HepG2 (cell line): ENCODE data around the gene SGK1. TPM values are rescaled to one million over a fixed set of nuclear protein-coding genes. Genes with fewer than 3 reads are reported as not detected.

Source experiments
- CCDC6 ChIP-seq: sonication (generic); formaldehyde crosslinking; IDR thresholded peaks from 2 replicates; pipeline ENCODE4 v1.8.1; 2022; ENCODE audit warnings: mild to moderate bottlenecking, missing genetic modification reagents, moderate library complexity
- CEBPG ChIP-seq: IDR thresholded peaks from 2 replicates; pipeline ENCODE4 v1.6.1; 2016
- DNMT3B ChIP-seq: conservative IDR thresholded peaks from 2 replicates; pipeline ENCODE4 v1.6.1; 2016; ENCODE audit warnings: missing biosample characterization, control low read depth
- FOXM1 ChIP-seq: sonication (generic); formaldehyde crosslinking; IDR thresholded peaks from 2 replicates; pipeline ENCODE4 v1.5.0; 2020; ENCODE audit warnings: missing genetic modification reagents
- HMG20A ChIP-seq: IDR thresholded peaks from 2 replicates; pipeline ENCODE4 v1.6.1; 2016; ENCODE audit warnings: borderline replicate concordance
- ISL2 ChIP-seq: sonication (generic); formaldehyde crosslinking; IDR thresholded peaks from 2 replicates; pipeline ENCODE4 v1.5.0; 2020; ENCODE audit warnings: missing genetic modification reagents
- KLF16 ChIP-seq, 2 experiments: sonication (generic) in 1 of 2; formaldehyde crosslinking in 1 of 2; IDR thresholded peaks; 2 replicates each; pipeline versions ENCODE4 v1.6.1 to v1.8.0; 2016 to 2023; ENCODE audit warnings: missing genetic modification reagents in 2 of 2, missing compliant biosample characterization in 1 of 2
- POLR2AphosphoS5 ChIP-seq: IDR thresholded peaks from 2 replicates; pipeline ENCODE4 v1.6.1; 2012; ENCODE audit warnings: low read depth, low read length
- STAG1 ChIP-seq: sonication (generic); formaldehyde crosslinking; IDR thresholded peaks from 2 replicates; pipeline ENCODE4 v1.4.0; 2020; ENCODE audit warnings: missing genetic modification reagents
- YY1 ChIP-seq: IDR thresholded peaks from 2 replicates; pipeline ENCODE4 v1.6.1; 2011; ENCODE audit warnings: low read length, low read depth, moderate library complexity, mild to moderate bottlenecking; ENCODE audit not compliant: insufficient read depth, insufficient replicate concordance
- ZBTB39 ChIP-seq: sonication (generic); formaldehyde crosslinking; IDR thresholded peaks from 2 replicates; pipeline ENCODE4 v1.5.0; 2020; ENCODE audit warnings: missing genetic modification reagents
- ZHX2 ChIP-seq, 2 experiments: sonication (generic) in 1 of 2; formaldehyde crosslinking in 1 of 2; IDR thresholded peaks; 2 replicates each; pipeline versions ENCODE4 v1.6.1 to v1.9.0; 2014 to 2022; ENCODE audit warnings: antibody characterized with exemption in 1 of 2, borderline replicate concordance in 1 of 2, inconsistent platforms in 1 of 2, low read depth in 1 of 2, missing genetic modification reagents in 1 of 2
- ZKSCAN5 ChIP-seq: sonication (generic); formaldehyde crosslinking; IDR thresholded peaks from 2 replicates; pipeline ENCODE4 v1.5.1; 2020; ENCODE audit warnings: mild to moderate bottlenecking, missing genetic modification reagents
- ZNF124 ChIP-seq: sonication (generic); formaldehyde crosslinking; IDR thresholded peaks from 2 replicates; pipeline ENCODE4 v1.4.0; 2020; ENCODE audit warnings: missing genetic modification reagents
- ZNF264 ChIP-seq: sonication (generic); formaldehyde crosslinking; IDR thresholded peaks from 2 replicates; pipeline ENCODE4 v1.4.0; 2020; ENCODE audit warnings: missing genetic modification reagents
- ZNF460 ChIP-seq: sonication (generic); formaldehyde crosslinking; IDR thresholded peaks from 2 replicates; pipeline ENCODE4 v1.5.1; 2020; ENCODE audit warnings: missing genetic modification reagents, mild to moderate bottlenecking, borderline replicate concordance
- ZNF749 ChIP-seq: sonication (generic); formaldehyde crosslinking; IDR thresholded peaks from 2 replicates; pipeline ENCODE4 v1.8.0; 2022; ENCODE audit warnings: mild to moderate bottlenecking, missing genetic modification reagents, moderate library complexity, borderline replicate concordance
- ZSCAN31 ChIP-seq: sonication (generic); formaldehyde crosslinking; IDR thresholded peaks from 2 replicates; pipeline ENCODE4 v1.5.0; 2020; ENCODE audit warnings: low read depth, mild to moderate bottlenecking, missing genetic modification reagents
- ZZZ3 ChIP-seq: sonication (generic); formaldehyde crosslinking; IDR thresholded peaks from 2 replicates; pipeline ENCODE4 v1.4.0; 2020; ENCODE audit warnings: missing genetic modification reagents, mild to moderate bottlenecking, borderline replicate concordance
- polyA plus RNA-seq, 8 experiments: library from polyadenylated mRNA; depleted of rRNA in 3 of 8; stranded (reverse) in 7 of 8; unstranded in 1 of 8; fragments of >200 nt; fragmentation: Illumina TruSeq in 4 of 8; extraction: Trizol in 4 of 8; gene quantifications; 2 replicates each; pipeline versions ENCODE4 v1.2.1 to v1.2.3, GENCODE V29; 2011 to 2016; ENCODE audit warnings: low read depth in 4 of 8, missing spikeins in 1 of 8, mixed read lengths in 1 of 8; ENCODE audit not compliant: insufficient read depth in 1 of 8
- total RNA-seq, 5 experiments: library from RNA; depleted of rRNA; stranded (reverse); fragments of >200 nt; fragmentation: Illumina TruSeq; extraction: Trizol; gene quantifications; 2 replicates each; pipeline ENCODE4 v1.2.3, GENCODE V29; 2016; ENCODE audit warnings: low read depth in 1 of 5

Gene SGK1
- total and polyA plus RNA-seq, 2 of the 13 experiments (the other 11 are each of a cell fraction or from before 2014, with no cell fraction given), result 56.1 to 56.2 TPM

GRCh38 chr6:134198093-134198492 is 119.8 kb downstream of the SGK1 start (continued):
- TF ChIP-seq ZNF749 (CRISPR knock-in tag), result peak; percentile 67; the same call in 1 of the 2 replicates
- TF ChIP-seq CEBPG (CRISPR knock-in tag), result peak; percentile 91
- peak; percentile 39; the same call in 1 of the 2 replicates for TF ChIP-seq STAG1
- peak; percentile 100 for TF ChIP-seq ISL2 (CRISPR knock-in tag)
- TF ChIP-seq ZSCAN31 (CRISPR knock-in tag), result no peak
- peak in 1 of 2 experiments; percentile 81; a peak in 2 of 4 replicates for TF ChIP-seq KLF16 (CRISPR knock-in tag; IDR thresholded peaks at IDR 0.05)
- TF ChIP-seq FOXM1 (CRISPR knock-in tag), result no peak
- no peak for TF ChIP-seq ZNF460
- TF ChIP-seq ZKSCAN5 (CRISPR knock-in tag), result no peak
- TF ChIP-seq YY1, result no peak
- TF ChIP-seq POLR2AphosphoS5, result no peak
- TF ChIP-seq ZHX2 (IDR thresholded peaks at IDR 0.05; ENCODE audit: low read depth), result no peak
- no peak; the same call in 1 of the 2 replicates for TF ChIP-seq ZHX2 (CRISPR knock-in tag; IDR thresholded peaks at IDR 0.05; ENCODE audit: borderline replicate concordance)
- TF ChIP-seq CCDC6 (CRISPR knock-in tag), result peak; percentile 65; the same call in 1 of the 2 replicates
- 0 out of 2 replicates have a peak, but pooled peaks have one; percentile 45 for TF ChIP-seq DNMT3B
- TF ChIP-seq ZBTB39, result peak; percentile 82; the same call in 1 of the 2 replicates
- TF ChIP-seq ZNF124 (CRISPR knock-in tag), result peak; percentile 76
- peak; percentile 72 for TF ChIP-seq ZNF264 (CRISPR knock-in tag)
- no peak for TF ChIP-seq ZZZ3
- TF ChIP-seq HMG20A (CRISPR knock-in tag), result peak; percentile 98
